HepG2 (cell line): ENCODE data around the gene DSTN. TPM values are rescaled to one million over a fixed set of nuclear protein-coding genes. Genes with fewer than 3 reads are reported as not detected.
A peak's percentile ranks its signal among the peaks of the same experiment; 100 is the strongest.

Experiments used
- ATF1 ChIP-seq: IDR thresholded peaks from 2 replicates; pipeline ENCODE4 v1.6.1; 2016; ENCODE audit warnings: mild to moderate bottlenecking, control low read depth
- CEBPB ChIP-seq: IDR thresholded peaks from 2 replicates; pipeline ENCODE4 v1.6.1; 2011; ENCODE audit warnings: low read depth, low read length, improper control_type of control experiment, borderline replicate concordance
- HMG20B ChIP-seq: conservative IDR thresholded peaks from 2 replicates; pipeline ENCODE4 v1.6.1; 2016; ENCODE audit warnings: missing genetic modification reagents, missing compliant biosample characterization
- KDM6A ChIP-seq: IDR thresholded peaks from 2 replicates; pipeline ENCODE4 v1.6.1; 2016; ENCODE audit warnings: low read depth
- MBD4 ChIP-seq: IDR thresholded peaks from 2 replicates; pipeline ENCODE4 v1.6.1; 2012; ENCODE audit warnings: low read length, inconsistent platforms, borderline replicate concordance
- MIXL1 ChIP-seq: IDR thresholded peaks from 2 replicates; pipeline ENCODE4 v1.6.1; 2016
- POGZ ChIP-seq: sonication (generic); formaldehyde crosslinking; IDR thresholded peaks from 2 replicates; pipeline ENCODE4 v1.4.0; 2020; ENCODE audit warnings: mild to moderate bottlenecking, missing genetic modification reagents
- SMAD9 ChIP-seq: sonication (generic); formaldehyde crosslinking; IDR thresholded peaks from 2 replicates; pipeline ENCODE4 v1.5.1; 2020; ENCODE audit warnings: mild to moderate bottlenecking, missing genetic modification reagents
- SOX6 ChIP-seq, 2 experiments: fragments of 450-650 bp in 1 of 2; sonication (generic) in 1 of 2; formaldehyde crosslinking in 1 of 2; IDR thresholded peaks; 2 replicates each; pipeline versions ENCODE4 v1.4.0 to v1.6.1; 2017 to 2020; ENCODE audit warnings: antibody characterized with exemption in 1 of 2, mild to moderate bottlenecking in 1 of 2, missing genetic modification reagents in 1 of 2
- SP140L ChIP-seq: sonication (generic); formaldehyde crosslinking; IDR thresholded peaks from 2 replicates; pipeline ENCODE4 v1.4.0; 2020; ENCODE audit warnings: missing genetic modification reagents, borderline replicate concordance
- SP5 ChIP-seq: IDR thresholded peaks from 2 replicates; pipeline ENCODE4 v1.6.1; 2016; ENCODE audit warnings: low read depth, borderline replicate concordance
- ZNF20 ChIP-seq: sonication (generic); formaldehyde crosslinking; IDR thresholded peaks from 2 replicates; pipeline ENCODE4 v1.4.0; 2020; ENCODE audit warnings: mild to moderate bottlenecking, moderate library complexity, missing genetic modification reagents
- ZNF292 ChIP-seq: sonication (generic); formaldehyde crosslinking; IDR thresholded peaks from 2 replicates; pipeline ENCODE4 v1.8.1; 2022; ENCODE audit warnings: mild to moderate bottlenecking, low read depth, missing genetic modification reagents, borderline replicate concordance
- ZNF34 ChIP-seq: sonication (generic); formaldehyde crosslinking; IDR thresholded peaks from 2 replicates; pipeline ENCODE4 v1.4.0; 2020; ENCODE audit warnings: mild to moderate bottlenecking, missing genetic modification reagents, borderline replicate concordance
- ZNF607 ChIP-seq: sonication (generic); formaldehyde crosslinking; IDR thresholded peaks from 2 replicates; pipeline ENCODE4 v1.5.1; 2020; ENCODE audit warnings: missing genetic modification reagents, mild to moderate bottlenecking, borderline replicate concordance
- ZNF747 ChIP-seq: sonication (generic); formaldehyde crosslinking; IDR thresholded peaks from 2 replicates; pipeline ENCODE4 v1.8.1; 2023; ENCODE audit warnings: missing genetic modification reagents, mild to moderate bottlenecking, borderline replicate concordance
- ZNF775 ChIP-seq: sonication (generic); formaldehyde crosslinking; IDR thresholded peaks from 2 replicates; pipeline ENCODE4 v1.4.0; 2020; ENCODE audit warnings: missing genetic modification reagents, mild to moderate bottlenecking, moderate library complexity, borderline replicate concordance
- ZNF839 ChIP-seq: sonication (generic); formaldehyde crosslinking; IDR thresholded peaks from 2 replicates; pipeline ENCODE4 v1.4.0; 2020; ENCODE audit warnings: missing genetic modification reagents, mild to moderate bottlenecking, borderline replicate concordance
- polyA plus RNA-seq, 8 experiments: library from polyadenylated mRNA; depleted of rRNA in 3 of 8; stranded (reverse) in 7 of 8; unstranded in 1 of 8; fragments of >200 nt; fragmentation: Illumina TruSeq in 4 of 8; extraction: Trizol in 4 of 8; gene quantifications; 2 replicates each; pipeline versions ENCODE4 v1.2.1 to v1.2.3, GENCODE V29; 2011 to 2016; ENCODE audit warnings: low read depth in 4 of 8, missing spikeins in 1 of 8, mixed read lengths in 1 of 8; ENCODE audit not compliant: insufficient read depth in 1 of 8
- total RNA-seq, 5 experiments: library from RNA; depleted of rRNA; stranded (reverse); fragments of >200 nt; fragmentation: Illumina TruSeq; extraction: Trizol; gene quantifications; 2 replicates each; pipeline ENCODE4 v1.2.3, GENCODE V29; 2016; ENCODE audit warnings: low read depth in 1 of 5
- TF ChIP-seq, protein P1 (sequence below): sonication (generic); formaldehyde crosslinking; IDR thresholded peaks from 2 replicates; pipeline ENCODE4 v1.4.0; 2020; ENCODE audit warnings: missing genetic modification reagents
- TF ChIP-seq, protein P2 (sequence below): sonication (generic); formaldehyde crosslinking; IDR thresholded peaks from 2 replicates; pipeline ENCODE4 v1.8.0; 2022; ENCODE audit warnings: missing genetic modification reagents, mild to moderate bottlenecking, borderline replicate concordance
- TF ChIP-seq, protein P3 (sequence below): sonication (generic); formaldehyde crosslinking; IDR thresholded peaks from 2 replicates; pipeline ENCODE4 v1.8.1; 2023; ENCODE audit warnings: missing genetic modification reagents, mild to moderate bottlenecking, borderline replicate concordance
- TF ChIP-seq, protein P4 (sequence below): sonication (generic); formaldehyde crosslinking; IDR thresholded peaks from 2 replicates; pipeline ENCODE4 v1.8.0; 2022; ENCODE audit warnings: mild to moderate bottlenecking, missing genetic modification reagents, moderate library complexity
- TF ChIP-seq, protein P5 (sequence below): sonication (generic); formaldehyde crosslinking; conservative IDR thresholded peaks from 2 replicates; pipeline ENCODE4 v1.4.0; 2020; ENCODE audit warnings: missing genetic modification reagents
- TF ChIP-seq, protein P6 (sequence below): sonication (generic); formaldehyde crosslinking; IDR thresholded peaks from 2 replicates; pipeline ENCODE4 v1.8.0; 2022; ENCODE audit warnings: low read depth, missing genetic modification reagents

The DSTN gene
- total and polyA plus RNA-seq, 2 of the 13 experiments (the other 11 are each of a cell fraction or from before 2014, with no cell fraction given) = 27.6 to 106 TPM

DNA sequence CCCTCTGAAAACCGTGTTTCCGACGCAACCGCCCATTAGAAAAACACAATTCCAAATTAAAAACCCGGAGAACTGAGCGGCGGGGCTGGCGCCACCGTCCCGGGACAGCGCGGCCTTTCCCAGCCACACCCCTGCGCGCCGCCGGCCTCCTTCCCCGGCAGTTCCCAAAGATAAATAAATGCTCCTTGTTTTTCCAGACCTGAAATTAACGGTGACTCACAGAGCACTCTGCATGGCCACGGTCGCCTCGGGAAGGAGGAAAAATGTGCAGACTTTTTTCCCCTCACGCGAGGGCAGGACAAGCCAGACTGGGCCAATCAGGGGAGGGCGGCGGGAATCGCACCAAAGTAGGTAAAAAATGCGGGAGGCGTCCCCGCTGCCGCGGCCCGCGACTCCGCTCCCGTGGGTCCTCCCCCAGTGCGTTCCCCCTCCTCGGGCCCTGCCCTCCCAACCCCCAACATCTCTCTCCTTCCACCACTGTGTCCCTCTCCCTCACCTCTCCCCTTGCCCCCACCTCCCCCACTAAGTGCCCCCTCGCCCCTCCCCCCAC lies 828 bp upstream of the DSTN start (continued):
- TF ChIP-seq, protein P1, sequence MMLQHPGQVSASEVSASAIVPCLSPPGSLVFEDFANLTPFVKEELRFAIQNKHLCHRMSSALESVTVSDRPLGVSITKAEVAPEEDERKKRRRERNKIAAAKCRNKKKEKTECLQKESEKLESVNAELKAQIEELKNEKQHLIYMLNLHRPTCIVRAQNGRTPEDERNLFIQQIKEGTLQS = peak; percentile 55; the same call in 1 of the 2 replicates
- TF ChIP-seq ZNF34 = no peak
- no peak for TF ChIP-seq ZNF20
- TF ChIP-seq SOX6 (IDR thresholded peaks at IDR 0.05) = no peak
- TF ChIP-seq SOX6 (CRISPR knock-in tag; IDR thresholded peaks at IDR 0.05) = no peak
- TF ChIP-seq ZNF292 (CRISPR knock-in tag) = no peak
- no peak for TF ChIP-seq POGZ
- no peak for TF ChIP-seq KDM6A (CRISPR knock-in tag)
- TF ChIP-seq ZNF775 (CRISPR knock-in tag) = no peak
- TF ChIP-seq, protein P2, sequence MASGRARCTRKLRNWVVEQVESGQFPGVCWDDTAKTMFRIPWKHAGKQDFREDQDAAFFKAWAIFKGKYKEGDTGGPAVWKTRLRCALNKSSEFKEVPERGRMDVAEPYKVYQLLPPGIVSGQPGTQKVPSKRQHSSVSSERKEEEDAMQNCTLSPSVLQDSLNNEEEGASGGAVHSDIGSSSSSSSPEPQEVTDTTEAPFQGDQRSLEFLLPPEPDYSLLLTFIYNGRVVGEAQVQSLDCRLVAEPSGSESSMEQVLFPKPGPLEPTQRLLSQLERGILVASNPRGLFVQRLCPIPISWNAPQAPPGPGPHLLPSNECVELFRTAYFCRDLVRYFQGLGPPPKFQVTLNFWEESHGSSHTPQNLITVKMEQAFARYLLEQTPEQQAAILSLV = 0 out of 2 replicates have a peak, but pooled peaks have one; percentile 33
- no peak for TF ChIP-seq MBD4
- TF ChIP-seq, protein P3, sequence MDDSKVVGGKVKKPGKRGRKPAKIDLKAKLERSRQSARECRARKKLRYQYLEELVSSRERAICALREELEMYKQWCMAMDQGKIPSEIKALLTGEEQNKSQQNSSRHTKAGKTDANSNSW (CRISPR knock-in tag) = no peak
- TF ChIP-seq SP5 (CRISPR knock-in tag) = peak; percentile 22; the same call in 1 of the 2 replicates
- peak; percentile 39; the same call in 1 of the 2 replicates for TF ChIP-seq MIXL1
- no peak for TF ChIP-seq SMAD9 (CRISPR knock-in tag)
- TF ChIP-seq, protein P4, sequence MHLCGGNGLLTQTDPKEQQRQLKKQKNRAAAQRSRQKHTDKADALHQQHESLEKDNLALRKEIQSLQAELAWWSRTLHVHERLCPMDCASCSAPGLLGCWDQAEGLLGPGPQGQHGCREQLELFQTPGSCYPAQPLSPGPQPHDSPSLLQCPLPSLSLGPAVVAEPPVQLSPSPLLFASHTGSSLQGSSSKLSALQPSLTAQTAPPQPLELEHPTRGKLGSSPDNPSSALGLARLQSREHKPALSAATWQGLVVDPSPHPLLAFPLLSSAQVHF (CRISPR knock-in tag) = no peak
- TF ChIP-seq, protein P5, sequence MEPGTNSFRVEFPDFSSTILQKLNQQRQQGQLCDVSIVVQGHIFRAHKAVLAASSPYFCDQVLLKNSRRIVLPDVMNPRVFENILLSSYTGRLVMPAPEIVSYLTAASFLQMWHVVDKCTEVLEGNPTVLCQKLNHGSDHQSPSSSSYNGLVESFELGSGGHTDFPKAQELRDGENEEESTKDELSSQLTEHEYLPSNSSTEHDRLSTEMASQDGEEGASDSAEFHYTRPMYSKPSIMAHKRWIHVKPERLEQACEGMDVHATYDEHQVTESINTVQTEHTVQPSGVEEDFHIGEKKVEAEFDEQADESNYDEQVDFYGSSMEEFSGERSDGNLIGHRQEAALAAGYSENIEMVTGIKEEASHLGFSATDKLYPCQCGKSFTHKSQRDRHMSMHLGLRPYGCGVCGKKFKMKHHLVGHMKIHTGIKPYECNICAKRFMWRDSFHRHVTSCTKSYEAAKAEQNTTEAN (CRISPR knock-in tag) = peak; percentile 45; the same call in 1 of the 2 replicates
- no peak for TF ChIP-seq ZNF747 (CRISPR knock-in tag)
- TF ChIP-seq CEBPB = no peak
- TF ChIP-seq ATF1 (CRISPR knock-in tag) = no peak
- TF ChIP-seq ZNF607 (CRISPR knock-in tag) = no peak
- TF ChIP-seq ZNF839 (CRISPR knock-in tag) = no peak
- TF ChIP-seq, protein P6, sequence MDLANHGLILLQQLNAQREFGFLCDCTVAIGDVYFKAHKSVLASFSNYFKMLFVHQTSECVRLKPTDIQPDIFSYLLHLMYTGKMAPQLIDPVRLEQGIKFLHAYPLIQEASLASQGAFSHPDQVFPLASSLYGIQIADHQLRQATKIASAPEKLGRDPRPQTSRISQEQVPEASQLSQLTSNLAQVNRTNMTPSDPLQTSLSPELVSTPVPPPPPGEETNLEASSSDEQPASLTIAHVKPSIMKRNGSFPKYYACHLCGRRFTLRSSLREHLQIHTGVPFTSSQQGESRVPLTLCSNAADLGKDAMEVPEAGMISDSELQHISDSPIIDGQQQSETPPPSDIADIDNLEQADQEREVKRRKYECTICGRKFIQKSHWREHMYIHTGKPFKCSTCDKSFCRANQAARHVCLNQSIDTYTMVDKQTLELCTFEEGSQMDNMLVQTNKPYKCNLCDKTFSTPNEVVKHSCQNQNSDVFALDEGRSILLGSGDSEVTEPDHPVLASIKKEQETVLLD (CRISPR knock-in tag) = no peak
- no peak for TF ChIP-seq SP140L (CRISPR knock-in tag)
- peak; percentile 36; the same call in 1 of the 2 replicates for TF ChIP-seq HMG20B (CRISPR knock-in tag)
